DMS153 (cell line): ENCODE measurements around the gene VMAC.
A peak's percentile ranks its signal among the peaks of the same experiment; 100 is the strongest.
"Not testable (repeated sequence)": the region's sequence is repeated elsewhere in the genome, so short reads cannot be mapped to it uniquely, and the experiment has no call there.

Experiments used
- DNase-seq: peaks from one replicate; lab custom pipeline; 2025; lab: John Stamatoyannopoulos, UW

Gene VMAC

DNA sequence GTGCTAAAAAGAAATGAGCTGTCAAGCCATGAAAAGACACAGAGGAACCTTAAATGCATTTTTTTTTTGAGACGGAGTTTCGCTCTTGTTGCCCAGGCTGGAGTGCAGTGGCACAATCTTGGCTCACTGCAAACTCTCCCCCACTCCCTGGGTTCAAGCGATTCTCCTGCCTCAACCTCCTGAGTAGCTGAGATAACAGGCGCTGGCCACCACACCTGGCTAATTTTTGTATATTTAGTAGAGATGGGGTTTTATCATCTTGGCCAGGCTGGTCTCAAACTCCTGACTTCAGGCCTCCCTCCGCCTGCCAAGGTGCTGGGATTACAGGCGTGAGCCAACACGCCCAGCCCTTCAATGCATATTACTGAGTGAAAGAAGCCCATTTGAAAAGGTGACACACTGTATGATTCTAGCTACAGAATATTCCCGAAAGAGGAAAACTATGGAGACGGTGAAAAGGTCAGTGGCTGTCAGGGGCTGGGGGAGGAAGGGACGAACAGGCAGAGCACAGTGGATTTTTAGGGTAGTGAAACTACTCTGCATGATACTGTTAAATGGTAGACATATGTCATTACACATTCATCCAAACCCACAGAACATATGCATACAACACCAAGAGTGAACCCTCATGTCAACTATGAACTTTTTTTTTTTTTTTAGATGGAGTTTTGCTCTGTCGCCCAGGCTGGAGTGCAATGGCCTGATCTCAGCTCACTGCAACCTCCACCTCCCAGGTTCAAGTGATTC is 20.4 kb upstream of the VMAC start:
- DNase-seq = not testable (repeated sequence)

DNA sequence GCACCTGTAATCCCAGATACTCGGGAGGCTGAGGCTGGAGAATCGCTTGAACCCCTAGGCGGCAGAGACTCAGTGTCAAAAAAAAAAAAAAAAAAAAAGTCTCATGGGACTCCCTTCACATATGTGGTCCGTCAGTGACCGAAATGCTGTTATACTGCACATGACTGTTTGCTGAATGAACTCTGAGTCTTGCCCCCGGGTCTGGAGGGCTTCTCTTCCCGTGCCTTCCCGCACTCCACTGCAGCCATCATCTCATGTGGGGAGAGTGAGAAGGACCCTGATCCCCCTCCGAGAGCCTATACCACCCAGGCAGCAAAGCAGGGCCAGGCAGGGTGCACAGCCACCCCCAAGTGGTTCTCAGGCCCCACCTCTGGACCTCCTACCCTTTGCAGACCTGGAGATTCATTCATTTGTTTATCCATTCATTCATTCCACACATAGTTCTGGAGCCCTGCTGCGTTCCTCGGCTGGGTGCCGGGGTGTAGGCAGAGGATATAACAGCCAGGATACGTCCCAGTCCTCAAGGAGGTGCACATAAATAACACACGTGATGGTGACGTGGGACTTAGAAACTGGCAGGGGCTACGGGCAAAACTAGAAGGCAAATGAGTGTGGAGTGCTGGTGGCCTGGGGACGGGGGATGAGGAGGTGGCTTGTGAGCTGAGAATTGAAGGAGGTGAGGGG is 15.2 kb upstream of the VMAC start:
- no peak for DNase-seq

DNA sequence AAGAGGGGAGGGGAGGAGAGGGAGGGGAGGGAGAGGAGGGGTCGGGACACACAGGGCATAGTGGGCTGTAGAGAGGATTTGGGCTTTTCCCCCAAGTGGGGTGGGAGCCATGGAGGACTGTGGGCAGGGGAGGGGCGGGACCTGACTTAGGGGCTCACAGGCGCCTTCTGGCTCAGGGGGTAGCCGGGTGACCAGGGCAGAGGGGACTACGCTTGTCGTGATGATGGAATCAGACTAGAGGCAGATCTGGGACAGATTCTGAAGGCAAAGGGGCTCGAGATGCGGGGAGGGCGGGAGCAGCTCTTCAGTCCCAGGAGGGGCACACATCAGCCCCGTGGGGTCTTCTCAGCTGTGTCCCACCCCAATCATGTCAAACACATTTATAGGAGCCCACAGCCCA is 14.6 kb upstream of the VMAC start:
- DNase-seq = no peak

DNA sequence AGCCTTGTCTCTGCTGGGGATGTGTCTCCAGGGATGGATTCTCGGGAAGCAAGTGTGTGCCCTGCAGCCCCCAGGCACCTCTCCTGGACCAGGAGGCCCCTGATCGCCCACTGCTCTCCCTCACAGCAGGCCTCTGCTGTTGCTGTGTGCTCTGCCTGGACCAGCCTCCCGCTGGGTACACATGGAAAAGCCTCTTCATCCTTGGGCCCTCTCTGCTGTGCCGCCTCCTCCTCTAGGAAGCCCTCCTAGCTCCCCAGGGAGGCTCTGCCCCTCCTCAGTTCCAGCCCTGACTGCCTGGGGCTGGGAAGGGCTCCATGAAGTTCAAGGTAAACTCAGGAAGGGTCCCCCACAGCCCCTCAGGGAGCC is 13.1 kb upstream of the VMAC start:
- DNase-seq = no peak

DNA sequence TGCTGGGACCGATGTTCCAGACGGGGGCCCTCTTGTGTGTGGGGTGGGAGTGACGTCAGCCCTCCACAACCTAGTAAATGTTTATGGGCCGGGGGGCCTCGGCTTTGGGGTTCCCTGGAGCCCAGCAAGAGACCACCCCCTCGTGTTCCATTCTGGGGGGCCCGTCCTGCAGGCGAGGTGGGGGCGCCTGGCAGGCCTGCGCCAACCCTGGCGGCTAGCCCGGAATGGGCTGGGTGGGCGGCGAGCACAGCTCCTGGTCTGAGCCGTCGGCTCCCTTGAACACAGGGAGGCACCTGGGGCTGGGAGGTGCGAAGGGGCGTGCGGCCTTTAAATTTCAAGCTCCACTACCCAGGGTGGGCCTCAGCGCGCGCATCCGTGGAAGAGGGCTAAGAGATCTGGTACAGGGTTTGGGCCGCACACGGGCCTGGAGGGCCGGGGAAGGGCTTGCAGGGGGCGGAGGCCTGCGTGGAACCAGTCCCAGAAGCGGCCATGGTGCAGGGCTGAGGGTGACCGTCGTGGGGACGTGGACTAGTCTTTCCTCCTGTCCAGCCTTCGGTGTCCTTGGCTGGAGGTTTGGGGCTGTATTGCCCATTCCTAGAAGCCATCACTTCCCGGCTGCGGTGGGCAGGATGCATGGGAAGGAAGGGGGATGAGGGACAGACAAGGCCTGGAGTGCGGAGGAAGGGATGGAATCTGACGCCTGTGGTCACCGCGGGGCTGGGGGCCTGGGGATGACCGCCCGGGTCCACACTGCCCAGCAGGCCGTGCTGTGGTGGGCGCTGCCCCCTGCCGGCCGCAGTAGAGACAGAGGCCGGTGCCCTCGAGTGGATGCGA is 12.5 kb upstream of the VMAC start:
- no peak for DNase-seq

DNA sequence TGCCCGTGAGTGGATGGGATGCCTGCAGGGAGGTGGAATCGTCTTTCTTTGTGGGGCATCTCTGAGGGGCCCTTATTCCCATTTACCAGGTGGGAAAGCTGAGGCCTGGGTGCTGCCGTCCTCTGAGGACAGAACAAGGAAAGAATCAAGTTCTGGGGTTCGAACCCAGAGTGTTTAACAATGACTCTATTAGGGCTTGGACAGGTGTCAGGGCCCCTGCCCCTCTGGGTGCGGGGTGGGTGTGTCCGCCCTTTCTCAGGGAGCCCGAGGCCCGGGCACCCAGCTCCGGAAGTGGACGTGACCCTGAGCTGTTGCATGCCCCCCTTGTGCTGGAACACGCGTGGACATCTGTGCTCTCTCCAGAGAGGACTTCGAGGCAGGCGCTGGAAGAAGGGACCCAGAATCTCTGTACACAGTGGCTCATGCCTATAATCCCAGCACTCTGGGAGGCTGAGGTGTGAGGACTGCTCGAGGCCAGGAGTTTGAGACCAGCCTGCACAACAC is 11.8 kb upstream of the VMAC start:
- no peak for DNase-seq

DNA sequence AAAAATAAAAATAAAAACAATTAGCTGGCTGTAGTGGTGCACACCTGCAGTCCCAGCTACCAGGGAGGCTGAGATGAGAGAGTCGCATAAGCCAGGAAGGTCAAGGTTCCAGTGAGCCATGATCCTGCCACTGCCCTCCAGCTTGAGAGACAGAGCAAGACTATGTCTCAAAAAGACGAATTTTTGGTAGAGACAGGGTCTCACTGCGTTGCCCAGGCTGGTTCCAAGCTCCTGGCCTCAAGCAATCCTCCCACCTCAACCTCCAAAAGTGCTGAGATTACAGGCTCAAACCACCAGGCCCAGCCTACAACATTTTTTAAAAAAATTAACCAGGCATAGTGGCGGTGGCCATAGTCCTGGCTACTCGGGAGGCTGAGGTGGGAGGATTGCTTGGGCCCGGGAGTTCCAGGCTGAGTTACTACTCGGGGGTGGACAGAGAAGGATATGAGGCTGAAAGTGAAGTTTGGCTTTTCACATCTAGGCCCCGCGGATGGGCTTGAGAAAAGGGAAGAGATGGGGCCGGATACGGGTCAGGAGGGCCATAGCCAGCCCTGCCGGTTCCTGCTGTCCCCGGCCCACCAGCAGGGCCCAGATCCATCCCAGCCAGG is 11.3 kb upstream of the VMAC start:
- DNase-seq = no peak

DNA sequence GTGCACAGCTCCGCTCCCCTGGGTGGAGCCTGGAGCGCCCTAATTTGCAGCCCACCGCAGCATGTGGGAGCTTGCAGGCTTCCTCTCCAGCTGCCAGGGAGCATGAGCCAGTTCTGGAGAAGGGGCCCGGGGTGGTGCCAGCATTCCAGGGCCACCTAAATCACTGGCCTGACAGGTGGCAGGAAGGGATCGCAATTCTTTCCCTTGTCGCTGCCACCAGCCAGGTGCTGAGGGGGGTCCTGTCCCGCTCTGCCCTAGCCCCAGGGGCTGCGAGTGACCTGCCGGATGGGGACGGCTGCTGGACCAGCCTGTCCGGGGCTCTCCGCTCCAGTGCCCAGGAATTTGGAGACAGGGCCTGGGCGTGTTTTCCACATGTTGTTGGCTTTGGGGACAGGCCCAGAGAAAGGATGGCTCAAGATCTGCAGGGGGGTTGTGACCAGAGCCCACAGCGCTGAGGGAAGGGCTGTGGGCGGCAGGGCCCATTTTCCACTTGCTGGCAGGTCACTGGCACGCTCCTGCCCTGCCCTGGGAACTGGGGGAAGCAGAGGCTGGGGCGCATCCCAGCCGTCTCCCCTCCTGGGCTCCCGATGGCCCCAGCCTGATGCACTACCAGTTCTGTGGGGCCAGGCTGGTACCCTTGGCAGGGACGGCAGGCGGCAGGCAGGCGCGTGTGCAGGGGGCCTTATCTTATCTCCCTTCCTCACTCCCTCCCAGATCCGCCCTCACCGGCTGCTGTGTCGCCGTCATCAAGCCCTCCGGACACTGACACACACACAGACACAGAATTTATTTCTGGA is 10.6 kb upstream of the VMAC start:
- no peak for DNase-seq

DNA sequence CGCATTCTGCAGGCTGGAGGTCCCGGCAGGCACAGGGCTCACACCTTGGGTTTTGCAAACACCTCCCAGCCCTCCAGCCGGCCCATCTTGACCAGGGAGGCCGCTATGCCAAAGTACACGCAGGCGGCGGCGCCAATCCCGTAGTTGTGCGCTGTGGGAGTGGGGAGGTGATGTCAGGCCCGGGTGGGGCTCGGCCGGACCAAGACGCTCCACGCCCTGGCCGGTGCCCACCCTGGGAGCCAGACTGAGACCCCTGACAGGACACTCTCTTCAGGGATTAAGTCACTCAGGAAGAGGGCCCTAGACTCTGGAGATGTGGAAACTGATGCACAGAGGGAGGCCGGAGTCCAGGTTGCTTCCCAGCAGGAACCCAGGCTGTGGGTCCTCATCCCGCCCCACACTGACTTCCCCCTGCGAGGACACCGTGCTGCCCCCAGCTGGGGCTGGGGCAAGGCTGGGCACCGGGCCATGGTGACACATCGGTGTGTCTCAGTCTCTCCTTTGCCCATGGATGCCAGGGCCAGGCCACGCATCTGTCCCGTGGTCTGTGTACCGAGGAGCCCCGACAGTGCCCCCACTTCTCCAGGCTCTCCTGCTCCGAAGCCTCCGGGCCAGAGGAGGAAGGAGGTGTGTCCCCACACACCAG is 9.8 kb upstream of the VMAC start:
- no peak for DNase-seq

DNA sequence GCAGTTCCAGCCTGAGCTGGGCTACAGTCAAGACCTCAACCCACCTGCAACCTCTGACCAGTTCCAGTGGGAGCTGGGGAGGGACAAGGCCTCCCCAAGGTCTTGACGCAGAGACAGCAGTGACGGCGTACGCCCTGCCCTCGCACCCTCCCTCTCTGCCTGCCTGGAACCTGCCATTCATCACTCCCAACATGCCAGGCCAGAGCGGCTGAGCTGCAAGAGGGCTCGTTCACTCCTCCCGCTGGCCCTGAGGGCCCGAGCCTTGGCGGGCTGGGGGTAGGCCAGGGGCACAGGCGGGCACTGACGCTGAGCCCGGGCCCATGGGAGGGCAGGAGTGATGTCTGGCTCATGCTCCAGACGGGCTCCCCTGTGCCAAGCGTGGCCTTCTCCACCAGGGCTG is 9.3 kb upstream of the VMAC start:
- no peak for DNase-seq

DNA sequence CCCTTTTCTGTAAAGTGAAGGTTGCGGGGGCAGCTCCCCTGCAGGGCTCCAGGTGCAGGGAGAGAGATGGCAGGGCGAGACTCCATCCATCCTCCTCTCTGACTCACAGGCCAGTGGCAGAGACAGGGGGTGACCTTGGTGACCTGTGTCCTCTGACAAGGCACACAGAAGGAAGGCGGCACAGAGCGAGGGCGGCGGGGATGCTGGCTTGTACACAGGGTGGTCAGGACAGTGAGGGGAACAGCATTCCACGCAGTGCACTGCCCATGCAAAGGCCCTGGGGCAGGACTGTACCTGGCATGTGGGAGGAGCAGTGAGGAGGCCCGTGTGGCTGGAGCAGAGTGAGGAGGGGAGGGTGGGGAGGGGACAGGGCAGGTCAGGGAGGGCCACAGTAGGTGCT is 8.8 kb upstream of the VMAC start:
- DNase-seq = no peak

DNA sequence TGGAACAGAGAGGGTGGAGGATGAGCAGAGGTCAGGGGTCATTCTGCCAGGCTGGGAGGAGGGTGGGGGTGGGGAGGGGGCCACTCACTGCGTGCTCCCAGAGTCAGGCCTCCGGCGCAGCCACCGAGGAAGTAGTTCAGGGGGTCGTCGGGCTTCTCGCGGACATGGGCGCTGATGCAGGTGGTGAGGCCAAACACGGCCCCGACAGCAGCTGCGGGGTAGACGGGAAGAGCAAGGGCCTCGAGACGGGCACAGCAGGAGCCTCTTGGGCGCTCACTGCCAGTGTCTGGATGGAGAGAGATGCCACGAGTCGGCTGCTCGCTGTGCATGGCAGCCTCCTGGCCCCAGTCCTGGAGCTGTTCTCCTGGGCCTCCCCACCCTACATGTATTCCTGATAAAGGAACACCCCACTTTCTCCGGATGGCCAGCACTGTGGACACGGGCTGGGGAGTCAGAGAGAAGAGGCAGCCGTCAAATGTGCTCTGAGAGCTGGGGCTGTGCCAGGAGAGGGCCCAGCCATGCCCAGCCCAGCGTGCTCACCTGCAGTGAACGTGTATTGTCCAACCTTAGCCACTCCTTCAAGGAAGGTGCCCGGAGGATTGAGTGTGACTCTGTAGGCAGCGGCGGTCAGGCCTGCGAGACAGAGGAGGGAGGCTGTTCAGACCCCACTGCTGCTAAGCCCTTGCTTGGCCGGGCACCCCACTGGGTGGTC is 8.2 kb upstream of the VMAC start:
- DNase-seq = no peak

DNA sequence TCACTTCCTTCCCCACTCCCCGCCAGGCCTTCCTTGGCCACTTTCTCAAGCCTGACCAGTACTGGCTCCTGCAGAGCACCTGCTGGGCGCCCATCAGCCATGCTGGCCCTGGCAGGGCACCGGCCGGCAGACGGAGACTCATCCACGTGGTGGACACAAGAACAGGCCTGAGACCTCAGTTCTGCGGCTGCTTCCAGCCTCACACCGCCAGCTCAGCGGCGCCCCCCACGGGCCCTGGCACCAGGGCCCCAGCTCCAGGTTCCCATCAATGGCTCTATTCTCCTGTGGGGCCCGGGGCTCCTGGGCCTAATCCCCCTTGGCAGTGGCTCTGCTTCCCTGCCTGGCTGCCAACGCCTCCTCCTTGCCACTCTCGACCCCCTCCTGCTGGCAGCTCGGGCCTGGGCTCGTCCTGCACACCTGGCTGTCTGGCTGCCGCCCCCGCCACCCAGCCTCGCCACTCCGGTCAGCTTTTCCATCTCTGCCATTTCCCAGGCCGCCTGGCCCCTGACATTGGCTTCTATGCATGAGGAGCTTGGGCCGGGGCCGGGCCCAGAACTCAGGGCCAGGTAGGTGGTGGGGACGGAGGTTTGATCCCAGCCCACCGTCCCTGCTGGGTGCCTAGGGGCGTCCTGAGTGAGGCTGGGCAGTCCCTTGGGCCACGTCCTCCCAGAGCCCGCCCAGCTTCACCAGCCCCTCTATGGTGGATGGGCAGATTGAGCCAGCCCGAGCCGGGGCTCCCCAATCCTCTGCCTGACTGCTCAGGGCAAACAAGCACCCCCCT is 7.3 kb upstream of the VMAC start:
- no peak for DNase-seq

DNA sequence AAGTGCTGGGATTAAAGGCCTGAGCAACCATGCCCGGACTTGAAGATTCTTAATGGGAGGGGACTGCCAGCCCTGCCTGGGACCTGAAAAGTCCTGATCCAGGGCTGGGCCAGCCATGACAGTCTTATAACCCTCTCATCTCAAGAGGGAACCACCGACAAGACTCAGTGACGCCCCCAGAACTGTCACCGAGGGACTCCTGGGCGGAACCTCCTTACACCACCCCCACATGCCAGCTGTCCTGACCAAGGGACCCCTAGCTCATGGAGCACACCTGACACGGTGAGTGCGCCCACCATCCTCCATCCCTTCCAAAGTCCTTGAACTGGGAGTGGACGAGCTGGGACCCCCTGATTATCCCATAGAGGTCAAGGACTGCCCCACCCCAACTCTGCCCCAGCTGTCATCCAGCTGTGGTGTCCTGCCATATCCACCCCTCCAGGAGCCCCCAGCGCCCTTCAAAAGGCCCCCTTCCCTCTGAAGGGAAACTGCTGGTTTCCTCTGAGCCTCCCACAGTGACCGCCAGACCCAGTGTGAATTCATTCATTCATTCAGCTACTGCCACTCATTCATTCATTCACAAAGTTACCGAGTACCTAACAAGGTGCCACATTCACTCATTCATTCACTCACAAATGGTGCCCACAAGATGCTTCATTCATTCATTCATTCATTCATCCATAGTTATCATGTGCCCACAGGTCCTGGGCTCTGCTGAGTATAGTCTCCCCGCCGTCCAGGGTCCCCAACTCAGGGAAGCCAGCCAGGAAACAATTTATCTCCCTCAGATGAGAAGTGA is 4.7 kb upstream of the VMAC start:
- no peak for DNase-seq

DNA sequence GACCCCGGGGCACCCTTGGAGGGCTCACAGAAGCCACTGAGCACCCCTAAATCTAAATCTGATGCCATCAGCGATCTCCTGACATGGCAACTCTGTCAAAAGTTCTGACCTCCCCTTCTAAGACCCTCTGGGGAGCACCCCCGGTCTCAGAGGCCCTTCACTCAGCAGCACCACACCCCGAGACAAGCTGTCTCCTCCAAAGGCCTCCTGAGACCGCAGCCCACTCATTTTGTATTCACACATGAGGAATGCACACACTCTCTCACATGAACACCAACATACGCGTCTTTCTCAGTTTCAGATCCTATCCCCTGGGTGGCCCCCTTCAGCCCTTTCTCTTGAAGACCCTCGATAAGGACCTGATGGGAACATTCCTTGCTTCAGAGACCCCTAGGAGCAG is 3.7 kb upstream of the VMAC start:
- DNase-seq = no peak

DNA sequence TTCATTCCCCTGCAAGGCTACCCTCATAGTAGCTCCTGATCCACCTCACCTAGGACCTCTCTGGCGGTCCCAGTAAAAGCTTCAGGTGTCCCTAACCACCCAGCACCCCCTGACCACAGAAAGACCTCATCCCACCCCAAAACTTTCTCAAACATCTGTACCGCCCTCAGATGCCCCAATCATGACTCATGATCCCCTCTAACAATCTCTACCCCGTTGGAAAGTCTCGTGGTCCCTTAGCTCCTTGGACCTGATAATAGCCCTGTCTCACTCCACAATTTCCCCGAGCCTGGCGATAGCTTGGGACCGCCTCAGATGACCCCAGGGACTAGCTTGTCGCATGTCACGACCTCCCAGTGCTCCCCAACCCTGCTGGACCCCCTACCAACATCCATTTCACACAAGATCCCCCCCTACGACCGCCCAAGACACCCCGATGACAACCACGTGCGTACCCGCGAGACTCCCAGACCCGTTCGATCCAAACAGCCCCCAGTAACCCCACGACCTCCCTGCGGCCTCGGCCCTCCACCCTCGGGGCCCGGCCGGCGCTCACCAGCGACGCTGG is 1.5 kb upstream of the VMAC start:
- no peak for DNase-seq

DNA sequence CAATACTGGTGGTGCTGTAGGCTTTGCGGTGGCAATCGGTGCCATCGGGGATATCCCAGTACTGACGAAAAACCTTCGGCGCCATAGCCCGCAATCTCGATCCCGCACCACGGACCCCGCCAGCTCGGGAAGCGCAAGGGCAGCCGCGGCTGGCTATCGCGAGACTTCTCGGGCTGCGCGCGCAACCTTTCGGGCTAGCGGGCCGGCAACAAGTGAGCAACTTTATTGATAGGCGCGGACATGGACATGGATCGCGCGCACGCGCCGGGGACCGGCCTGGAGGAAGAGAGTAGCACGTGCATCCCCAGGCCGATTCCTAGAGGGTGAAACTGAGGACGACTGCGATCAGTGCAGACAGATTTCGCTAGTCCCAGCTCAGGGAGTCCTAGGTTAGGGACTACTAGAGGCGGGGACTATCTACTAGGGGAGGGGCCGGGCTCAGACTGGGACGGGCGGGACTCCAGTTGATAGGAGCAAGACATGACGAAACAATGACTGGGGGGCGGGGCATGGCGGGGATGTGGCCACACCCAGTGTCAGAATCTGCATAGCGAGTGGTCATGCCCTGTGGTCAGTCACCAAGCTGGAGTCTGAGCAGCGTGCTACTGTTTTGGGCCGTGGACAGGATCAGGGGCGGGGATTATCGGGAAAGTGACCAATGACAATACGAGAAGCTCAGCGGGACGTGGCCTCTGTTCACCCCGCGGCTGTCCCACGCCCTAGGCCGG is 884 bp upstream of the VMAC start, which contains the start of gene NDUFA11:
Gene NDUFA11 (minus strand): TSS at position 167 of the 728 bp plus-strand sequence. CDS start 82 bp downstream, at position 85.
- peak; percentile 96 for DNase-seq
